Keratinocyte (primary cell): ENCODE results near the gene ETV3. TPM values are rescaled to one million over a fixed set of nuclear protein-coding genes. Genes with fewer than 3 reads are reported as not detected.

Experiments
- DNase-seq: peaks from one replicate; pipeline ENCODE4 v3.0.0-alpha.2; 2011; ENCODE audit warnings: low read depth, missing footprints, low spot score
- FAIRE-seq: peaks from 2 replicates; lab custom pipeline; 2011; peaks lifted over from hg19 to GRCh38; lab: Jason Lieb, UNC
- H2AFZ ChIP-seq: 2 replicates; pipeline ENCODE4 v1.6.0; 2012; ENCODE audit warnings: low read length, control low read depth, inconsistent platforms; ENCODE audit not compliant: control insufficient read depth
- H3K27ac ChIP-seq: 2 replicates; pipeline ENCODE4 v1.5.1; 2011; ENCODE audit warnings: low read length; ENCODE audit not compliant: control insufficient read depth, insufficient read depth
- H3K27me3 ChIP-seq: 3 replicates; pipeline ENCODE4 v1.6.0; 2011; ENCODE audit warnings: low read length; ENCODE audit not compliant: control insufficient read depth, insufficient read depth; ENCODE audit errors: extremely low read depth
- H3K36me3 ChIP-seq, 2 experiments: 2 replicates in 1 of 2; 3 replicates in 1 of 2; pipeline ENCODE4 v1.5.1; 2011; ENCODE audit warnings: low read length in 2 of 2, mild to moderate bottlenecking in 1 of 2; ENCODE audit not compliant: control insufficient read depth in 2 of 2, insufficient read depth in 2 of 2; ENCODE audit errors: extremely low read depth in 1 of 2
- H3K4me1 ChIP-seq: 3 replicates; pipeline ENCODE4 v1.5.1; 2011; ENCODE audit warnings: low read length; ENCODE audit not compliant: control insufficient read depth, insufficient read depth; ENCODE audit errors: extremely low read depth
- H3K4me2 ChIP-seq: 3 replicates; pipeline ENCODE4 v1.6.0; 2011; ENCODE audit warnings: low read depth, low read length; ENCODE audit not compliant: control insufficient read depth, insufficient read depth; ENCODE audit errors: extremely low read depth
- H3K4me3 ChIP-seq, 3 experiments: fragments of 200-600 bp in 1 of 3; sonication (generic) in 1 of 3; 2 replicates in 2 of 3; 3 replicates in 1 of 3; pipeline ENCODE4 v1.5.1; 2011 to 2016; ENCODE audit warnings: low read length in 3 of 3, mild to moderate bottlenecking in 3 of 3, control low read depth in 2 of 3, inconsistent platforms in 1 of 3, low read depth in 1 of 3, mixed read lengths in 1 of 3, mixed run types in 1 of 3, moderate library complexity in 1 of 3; ENCODE audit not compliant: control insufficient read depth in 2 of 3, insufficient read depth in 2 of 3; ENCODE audit errors: extremely low read depth in 1 of 3
- H3K79me2 ChIP-seq: 2 replicates; pipeline ENCODE4 v1.6.0; 2012; ENCODE audit warnings: low read length; ENCODE audit not compliant: control insufficient read depth, insufficient read depth
- H3K9ac ChIP-seq: 3 replicates; pipeline ENCODE4 v1.6.0; 2011; ENCODE audit warnings: low read length; ENCODE audit not compliant: control insufficient read depth, insufficient read depth; ENCODE audit errors: extremely low read depth
- H3K9me1 ChIP-seq: 3 replicates; pipeline ENCODE4 v1.6.0; 2011; ENCODE audit warnings: low read length; ENCODE audit not compliant: control insufficient read depth, insufficient read depth; ENCODE audit errors: extremely low read depth
- H3K9me3 ChIP-seq: 2 replicates; pipeline ENCODE4 v1.5.1; 2012; ENCODE audit warnings: low read depth, low read length; ENCODE audit not compliant: control insufficient read depth
- H4K20me1 ChIP-seq: 3 replicates; pipeline ENCODE4 v1.6.0; 2011; ENCODE audit warnings: low read length; ENCODE audit not compliant: control insufficient read depth, insufficient read depth; ENCODE audit errors: extremely low read depth
- EZH2 ChIP-seq: IDR thresholded peaks from one replicate; pipeline ENCODE4 v1.6.1; 2012; ENCODE audit warnings: inconsistent platforms, mild to moderate bottlenecking, low read length, moderate library complexity
- dilution Hi-C: fragments of 300-500 bp; cut with MboI; formaldehyde crosslinking; loops from one replicate; pipeline ENCODE4 v1.7.0; 2020; ENCODE audit warnings: low sequenced_read_pairs; ENCODE audit not compliant: extremely low pct_ligation_motif_present
- polyA plus RNA-seq, 5 experiments: library from polyadenylated mRNA; depleted of rRNA in 3 of 5; stranded (reverse) in 3 of 5; stranded (forward) in 1 of 5; unstranded in 1 of 5; fragments of >200 nt; gene quantifications; 1 replicate in 1 of 5; 2 replicates in 3 of 5; 3 replicates in 1 of 5; pipeline versions ENCODE4 v1.2.1 to v1.2.3, GENCODE V29; 2011 to 2012; ENCODE audit warnings: missing spikeins in 2 of 5, low read depth in 1 of 5, low replicate concordance in 1 of 5
- TF ChIP-seq, protein P1 (sequence below), 3 experiments: IDR thresholded peaks in 1 of 3; conservative IDR thresholded peaks in 1 of 3; optimal IDR thresholded peaks in 1 of 3; 2 replicates in 2 of 3; 3 replicates in 1 of 3; pipeline versions ENCODE3 to v1.5.1; 2011; ENCODE audit warnings: low read length in 3 of 3, mild to moderate bottlenecking in 3 of 3, moderate library complexity in 2 of 3, control low read depth in 1 of 3, inconsistent platforms in 1 of 3; ENCODE audit not compliant: insufficient read depth in 2 of 3; ENCODE audit errors: extremely low read depth in 1 of 3

ETV3 gene
- polyA plus RNA-seq, 1 donor (not counting 4 experiments of a cell fraction or from before 2014, with no cell fraction given) = 22.3 TPM

DNA sequence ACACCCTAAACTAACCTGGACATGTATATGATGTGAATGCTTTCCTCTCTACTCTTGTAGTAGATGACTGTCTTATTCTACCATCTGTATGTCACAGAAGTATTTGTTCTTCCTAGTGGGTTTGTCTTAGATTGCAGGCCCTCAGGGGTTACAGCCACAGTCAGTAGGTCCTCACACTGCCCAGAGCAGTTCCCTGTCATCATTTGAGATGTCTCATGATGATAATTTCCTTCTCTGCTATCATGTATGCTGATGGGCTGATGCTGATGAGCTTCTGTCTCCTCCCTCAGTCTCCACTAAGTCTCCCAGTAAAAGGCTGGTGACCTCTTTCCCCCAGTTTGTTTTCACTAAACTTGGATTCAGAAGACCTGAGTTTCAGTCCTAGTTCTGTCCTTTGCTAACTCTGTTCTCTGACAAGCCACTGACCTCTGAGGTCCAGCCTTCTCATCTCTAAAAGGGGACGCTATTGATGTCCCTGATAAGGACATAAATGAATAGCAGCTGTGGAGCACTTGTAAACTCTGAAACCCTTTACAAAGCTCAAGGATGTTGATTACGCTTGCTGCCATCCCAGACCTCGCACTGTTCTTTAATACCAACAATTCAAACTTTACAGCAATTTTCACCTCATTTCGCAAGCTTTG, 3.1 kb upstream of the ETV3 start:
- peaks cover 40% of the 10 kb centered on the region for H3K4me1 ChIP-seq
- H3K79me2 ChIP-seq = peaks cover 18% of the 10 kb centered on the region
- H3K9me3 ChIP-seq = no peaks in the 10 kb centered on the region
- no peaks in the 10 kb centered on the region for H3K36me3 ChIP-seq
- no peaks in the 10 kb centered on the region for H4K20me1 ChIP-seq
- H3K27me3 ChIP-seq = no peaks in the 10 kb centered on the region
- FAIRE-seq (no peak), DNase-seq (no peak)
- no peak overlapping the region for H3K4me3 ChIP-seq
- no peak for TF ChIP-seq EZH2
- TF ChIP-seq, protein P1, sequence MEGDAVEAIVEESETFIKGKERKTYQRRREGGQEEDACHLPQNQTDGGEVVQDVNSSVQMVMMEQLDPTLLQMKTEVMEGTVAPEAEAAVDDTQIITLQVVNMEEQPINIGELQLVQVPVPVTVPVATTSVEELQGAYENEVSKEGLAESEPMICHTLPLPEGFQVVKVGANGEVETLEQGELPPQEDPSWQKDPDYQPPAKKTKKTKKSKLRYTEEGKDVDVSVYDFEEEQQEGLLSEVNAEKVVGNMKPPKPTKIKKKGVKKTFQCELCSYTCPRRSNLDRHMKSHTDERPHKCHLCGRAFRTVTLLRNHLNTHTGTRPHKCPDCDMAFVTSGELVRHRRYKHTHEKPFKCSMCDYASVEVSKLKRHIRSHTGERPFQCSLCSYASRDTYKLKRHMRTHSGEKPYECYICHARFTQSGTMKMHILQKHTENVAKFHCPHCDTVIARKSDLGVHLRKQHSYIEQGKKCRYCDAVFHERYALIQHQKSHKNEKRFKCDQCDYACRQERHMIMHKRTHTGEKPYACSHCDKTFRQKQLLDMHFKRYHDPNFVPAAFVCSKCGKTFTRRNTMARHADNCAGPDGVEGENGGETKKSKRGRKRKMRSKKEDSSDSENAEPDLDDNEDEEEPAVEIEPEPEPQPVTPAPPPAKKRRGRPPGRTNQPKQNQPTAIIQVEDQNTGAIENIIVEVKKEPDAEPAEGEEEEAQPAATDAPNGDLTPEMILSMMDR (optimal IDR thresholded peaks at IDR 0.05 in 1 of 3, IDR thresholded peaks at IDR 0.05 in 1 of 3, conservative IDR thresholded peaks at IDR 0.05 in 1 of 3; ENCODE audit: extremely low read depth in 1 of 3, insufficient read depth in 2 of 3, low read length in 3 of 3) = no peak
- no peak overlapping the region for H3K27ac ChIP-seq
- dilution Hi-C loops = no loop called here
- H3K4me2 ChIP-seq = no peak overlapping the region
- no peak overlapping the region for H3K9ac ChIP-seq
- H2AFZ ChIP-seq = no peak overlapping the region
- H3K9me1 ChIP-seq = no peaks in the 10 kb centered on the region

DNA sequence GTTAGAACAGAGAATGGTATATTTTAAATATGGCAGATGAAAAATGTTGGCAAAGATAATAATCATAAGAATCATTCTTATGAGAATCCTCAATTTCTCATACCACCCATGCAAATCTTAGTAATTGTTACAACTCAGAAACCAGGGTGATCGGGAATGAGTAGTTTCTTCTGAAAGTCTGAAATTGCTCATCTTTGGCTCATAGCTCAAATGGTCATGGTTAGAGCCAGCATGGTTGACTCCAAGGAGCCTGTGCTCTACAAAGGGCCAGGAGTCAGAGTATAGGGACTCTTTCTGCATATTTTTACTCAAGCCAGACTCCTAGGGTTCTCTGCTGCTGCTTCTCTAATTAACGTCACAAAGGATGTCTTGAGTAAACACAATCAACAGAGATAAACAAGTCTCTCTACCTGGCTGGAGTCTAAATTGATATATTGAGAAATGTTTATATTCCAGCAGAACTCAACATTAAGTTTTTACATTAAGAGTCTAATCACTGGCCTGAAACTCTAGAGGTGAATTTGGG, 1.9 kb upstream of the ETV3 start:
- Histone ChIP-seq H3K27me3 (no peaks in the 10 kb centered on the region), H4K20me1 (no peaks in the 10 kb centered on the region), H3K9ac (no peak overlapping the region), H3K9me1 (no peaks in the 10 kb centered on the region), H3K9me3 (no peaks in the 10 kb centered on the region), H3K4me2 (no peak overlapping the region), H3K79me2 (peaks cover 25% of the 10 kb centered on the region), H3K4me1 (peaks cover 43% of the 10 kb centered on the region), H2AFZ (no peak overlapping the region), H3K4me3 (no peak overlapping the region), H3K36me3 (peaks cover 0 to 6% of the 10 kb centered on the region in 2 experiments), H3K27ac (no peak overlapping the region)
- dilution Hi-C loops = no loop called here
- TF ChIP-seq, protein P1 (optimal IDR thresholded peaks at IDR 0.05 in 1 of 3, IDR thresholded peaks at IDR 0.05 in 1 of 3, conservative IDR thresholded peaks at IDR 0.05 in 1 of 3; ENCODE audit: extremely low read depth in 1 of 3, insufficient read depth in 2 of 3, low read length in 3 of 3) = no peak
- no peak for TF ChIP-seq EZH2
- DNase-seq (no peak), FAIRE-seq (no peak)
